ENCODE measurements around the gene THBS2.

GRCh38 chr6:169249057-169249456 is 4.6 kb downstream of the THBS2 start:
- TF ChIP-seq CTCF (IDR thresholded peaks at IDR 0.05 in 4 of 5, conservative IDR thresholded peaks at IDR 0.05 in 1 of 5) = no peak
- TF ChIP-seq POLR2A (IDR thresholded peaks at IDR 0.05) = no peak
